GM18868 (cell line): Measurements from ENCODE around the gene EPB41.
"Not testable (repeated sequence)": the region's sequence is repeated elsewhere in the genome, so short reads cannot be mapped to it uniquely, and the experiment has no call there.

Source experiments
- ATAC-seq: cut with Tn5 transposase; IDR thresholded peaks from one replicate; pipeline ENCODE4 v1.9.1; 2021; ENCODE audit warnings: mild to moderate bottlenecking, moderate library complexity; ENCODE audit not compliant: unreplicated experiment

EPB41 gene

DNA sequence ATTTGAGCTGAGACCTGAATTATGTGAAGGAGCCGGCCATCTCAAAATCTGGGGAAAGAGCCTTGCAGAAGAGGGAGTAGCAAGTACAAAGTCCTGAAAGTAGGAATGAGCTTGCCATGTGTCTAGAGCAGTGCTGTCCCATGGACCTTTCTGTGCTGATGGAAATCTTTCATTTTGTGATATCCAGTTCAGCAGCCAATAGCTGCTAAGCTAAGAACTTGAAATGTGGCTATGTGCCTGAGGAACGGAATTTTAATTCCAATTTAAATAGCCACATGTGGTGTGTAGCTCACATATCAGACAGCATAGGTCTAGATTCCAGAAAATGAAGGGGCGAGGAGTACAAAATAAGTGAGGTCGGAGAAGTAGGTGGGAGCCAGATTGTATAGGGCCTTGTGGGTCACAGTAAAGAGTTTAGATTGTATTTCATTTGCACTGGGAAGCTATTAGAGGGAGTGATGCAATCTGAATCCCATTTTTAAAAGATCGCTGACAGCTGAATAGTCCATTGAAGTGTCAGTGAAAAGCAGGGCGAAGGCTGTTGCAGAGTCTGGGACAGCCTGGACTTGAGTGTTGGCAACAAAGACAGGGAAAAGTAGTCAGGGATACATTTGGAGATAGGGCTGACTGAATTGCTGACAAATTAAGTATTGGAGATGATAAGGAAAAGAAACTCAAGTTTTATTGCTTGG lies 129.1 kb downstream of the EPB41 start:
- ATAC-seq = no peak

DNA sequence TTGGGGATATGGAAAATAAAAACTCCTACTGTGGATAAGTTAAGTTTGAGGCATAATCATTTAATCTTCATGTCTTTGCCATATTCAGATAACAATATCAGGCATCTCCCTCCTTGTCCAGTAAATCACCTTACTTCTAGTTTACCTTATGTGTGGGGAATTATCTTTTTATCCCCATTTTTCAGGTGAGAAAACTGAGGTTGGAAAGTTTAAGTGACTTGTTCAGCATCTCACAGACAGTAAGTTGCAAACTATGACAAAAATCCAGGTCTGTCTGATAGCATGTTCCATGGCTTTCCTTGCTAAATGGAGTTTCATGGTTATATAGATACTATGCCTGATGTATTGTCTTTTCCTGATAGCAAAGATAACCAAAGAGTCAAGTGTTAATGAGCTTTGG lies 129.6 kb downstream of the EPB41 start:
- ATAC-seq = no peak

DNA sequence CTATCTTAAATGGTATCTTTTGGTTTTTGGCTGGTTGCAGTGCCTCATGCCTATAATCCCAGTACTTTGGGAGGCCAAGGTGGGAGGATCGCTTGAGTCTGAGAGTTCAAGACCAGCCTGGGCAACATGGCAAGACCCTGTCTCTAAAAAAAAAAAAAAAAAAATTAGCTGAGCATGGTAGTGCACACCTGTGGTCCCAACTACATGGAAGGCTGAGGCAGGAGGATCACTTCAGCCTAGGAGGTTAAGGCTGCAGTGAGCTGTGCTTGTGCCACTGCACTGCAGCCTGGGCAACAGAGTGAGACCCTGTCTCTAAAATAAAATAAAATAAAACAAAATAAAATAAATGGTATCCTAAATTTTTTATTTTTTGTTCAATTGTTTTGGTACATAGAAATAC lies 131.3 kb downstream of the EPB41 start:
- ATAC-seq = not testable (repeated sequence)

DNA sequence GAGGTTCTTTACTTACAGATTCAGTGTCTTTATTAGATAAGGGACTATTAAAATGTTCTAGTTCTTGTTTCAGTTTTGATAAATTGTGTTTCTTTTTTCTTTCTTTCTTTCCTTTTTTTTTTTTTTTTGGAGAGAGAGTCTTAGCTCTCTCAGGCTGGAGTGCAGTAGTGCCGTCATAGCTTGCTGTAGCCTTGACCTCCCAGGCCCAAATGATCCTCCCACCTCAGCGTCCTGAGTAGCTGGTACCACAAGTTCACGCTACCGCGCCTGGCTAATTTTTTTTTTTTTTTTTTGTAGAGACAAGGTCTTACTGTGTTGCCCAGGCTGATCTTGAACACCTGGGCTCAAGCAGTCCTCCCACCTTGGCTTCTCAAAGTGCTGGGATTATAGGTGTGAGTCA lies 132.8 kb downstream of the EPB41 start:
- no peak for ATAC-seq

DNA sequence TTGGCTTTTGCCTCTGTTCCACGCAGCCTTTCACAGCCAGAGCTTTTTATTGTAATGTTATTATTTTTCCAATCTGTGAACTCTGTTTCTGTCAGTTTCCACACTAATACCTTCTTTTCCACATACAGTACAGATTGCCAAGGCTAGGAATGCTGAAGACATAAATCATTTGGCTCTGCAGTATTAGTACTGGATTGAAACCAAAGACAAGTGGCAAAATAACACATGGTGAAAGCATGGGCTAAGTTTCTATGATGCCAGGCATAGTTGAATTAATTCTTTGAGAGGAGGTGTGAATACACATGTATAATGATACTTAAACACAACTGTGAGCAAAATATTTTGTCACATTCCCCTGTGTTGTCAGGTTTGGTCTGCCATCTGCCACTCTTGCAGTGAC lies 135.8 kb downstream of the EPB41 start:
- ATAC-seq = no peak

DNA sequence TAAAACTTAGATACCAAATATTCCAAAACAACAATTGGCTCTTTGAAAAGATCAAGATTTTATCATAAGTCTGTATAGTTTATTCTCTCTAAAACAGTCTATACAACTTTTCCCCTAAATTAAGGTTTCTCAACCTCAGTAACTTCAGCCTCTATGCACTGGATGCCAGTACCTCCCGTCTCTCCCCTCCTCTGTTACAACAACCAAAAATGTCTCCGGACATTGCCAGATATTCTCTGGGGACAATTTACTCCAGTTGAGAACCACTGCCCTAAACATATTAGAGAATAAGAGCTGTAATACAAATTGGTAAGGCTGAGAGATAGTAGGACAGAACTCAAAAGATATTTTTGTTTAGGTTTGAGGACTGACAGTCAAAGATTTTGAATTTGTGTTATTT lies 137.7 kb downstream of the EPB41 start:
- no peak for ATAC-seq

DNA sequence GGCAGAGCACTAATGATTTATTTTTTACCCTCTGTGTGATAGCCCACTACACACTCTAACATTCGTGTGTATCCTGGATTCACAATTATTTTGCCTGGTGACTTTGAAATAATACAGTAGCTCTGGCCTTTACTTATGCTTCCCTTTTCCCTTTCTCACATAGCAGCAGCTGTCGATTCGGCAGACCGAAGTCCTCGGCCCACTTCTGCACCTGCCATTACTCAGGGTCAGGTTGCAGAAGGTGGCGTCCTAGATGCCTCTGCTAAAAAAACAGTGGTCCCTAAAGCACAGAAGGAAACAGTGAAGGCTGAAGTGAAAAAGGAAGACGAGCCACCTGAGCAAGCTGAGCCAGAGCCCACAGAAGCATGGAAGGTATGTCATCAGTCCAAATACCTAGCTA lies 138.6 kb downstream of the EPB41 start:
- ATAC-seq = no peak

DNA sequence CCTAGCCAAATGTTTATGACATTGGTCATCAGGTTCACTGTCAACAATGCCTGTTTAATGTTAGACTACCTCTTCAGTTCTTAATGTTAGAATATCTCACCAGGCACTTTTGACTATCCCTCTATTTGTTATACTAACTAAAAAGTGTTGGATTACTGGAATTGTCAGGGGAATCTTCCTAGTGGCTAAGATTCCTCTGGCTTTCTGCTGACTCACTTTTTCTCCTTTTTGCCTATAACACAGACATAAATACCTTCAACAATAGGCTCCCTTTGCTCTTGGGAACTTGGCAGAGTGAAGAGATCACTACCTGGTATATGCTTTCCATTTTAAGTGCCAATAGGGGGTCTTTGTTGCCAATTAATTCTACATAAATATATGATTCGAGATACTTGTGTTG lies 140.8 kb downstream of the EPB41 start:
- ATAC-seq = no peak

DNA sequence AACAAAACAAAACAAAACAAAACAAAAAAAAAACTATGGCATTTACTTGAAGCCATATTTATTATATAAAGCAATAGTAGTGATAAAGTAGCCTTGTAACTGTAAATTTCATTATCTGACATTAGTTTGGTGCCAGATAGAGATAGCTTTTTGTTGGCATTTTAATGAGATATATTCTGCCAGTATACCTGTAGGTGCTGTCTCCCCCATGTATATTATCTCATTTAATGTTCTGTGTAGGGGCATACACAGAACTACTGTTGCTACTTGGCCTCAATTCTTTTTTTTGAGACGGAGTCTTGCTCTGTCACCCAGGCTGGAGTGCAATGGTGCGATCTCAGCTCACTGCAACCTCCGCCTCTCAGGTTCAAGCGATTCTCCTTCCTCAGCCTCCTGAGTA lies 141.9 kb downstream of the EPB41 start:
- no peak for ATAC-seq

DNA sequence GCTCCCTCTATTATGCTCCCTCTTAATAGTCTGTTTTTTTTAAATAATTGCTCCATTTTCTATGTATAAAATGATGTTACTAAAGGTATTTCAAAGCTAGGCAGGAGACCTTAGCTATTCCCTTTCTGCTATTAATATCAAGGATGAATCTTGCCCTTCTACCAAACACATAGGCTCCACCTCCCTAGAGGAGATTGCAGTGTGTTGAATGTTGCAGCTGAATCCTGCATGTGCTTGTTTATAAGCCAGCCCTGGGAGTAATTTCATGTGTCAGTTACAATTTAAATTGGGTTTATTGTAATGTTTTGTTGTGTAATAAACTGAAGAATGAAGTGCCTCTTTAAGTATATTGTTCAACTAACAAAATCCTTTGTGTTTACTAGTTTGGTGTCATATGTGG lies 143.3 kb downstream of the EPB41 start:
- ATAC-seq = no peak

DNA sequence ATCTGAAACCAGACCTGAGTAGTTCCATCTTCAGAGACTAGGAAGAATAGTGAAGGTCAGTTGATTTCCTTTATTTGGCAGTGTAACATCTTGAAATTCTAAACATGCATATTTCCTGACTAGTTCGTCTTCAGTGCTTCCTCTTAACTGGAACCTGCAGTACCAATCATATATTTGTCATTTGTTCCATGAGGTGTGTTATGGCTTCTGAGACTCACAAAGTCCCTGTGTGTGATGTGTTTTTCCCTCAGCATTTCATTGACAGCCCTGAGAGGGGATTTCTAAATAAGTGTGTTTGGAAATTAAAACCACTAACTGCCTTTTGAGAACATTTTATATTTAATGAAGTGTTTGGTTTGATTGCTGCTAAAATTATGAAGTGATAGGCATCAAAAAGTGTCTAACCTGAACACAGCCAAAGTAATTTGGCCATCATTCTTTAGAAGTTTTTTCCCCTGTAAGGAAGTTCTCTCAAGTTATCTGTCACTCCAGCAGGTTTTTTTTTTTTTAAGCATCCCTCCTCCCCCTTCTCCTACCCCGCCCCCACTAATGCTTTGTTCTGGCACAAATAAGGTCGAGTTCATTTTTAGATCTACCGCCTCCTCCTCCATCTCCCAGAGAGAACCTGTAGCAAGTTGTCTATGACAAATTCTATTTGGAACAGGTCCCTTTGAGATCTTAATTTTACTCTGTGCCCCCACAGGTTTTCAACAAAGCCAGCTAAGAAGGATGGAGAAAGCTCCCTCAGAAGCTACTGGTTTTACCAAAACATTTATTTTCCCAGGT lies 148.0 kb downstream of the EPB41 start:
- no peak for ATAC-seq

DNA sequence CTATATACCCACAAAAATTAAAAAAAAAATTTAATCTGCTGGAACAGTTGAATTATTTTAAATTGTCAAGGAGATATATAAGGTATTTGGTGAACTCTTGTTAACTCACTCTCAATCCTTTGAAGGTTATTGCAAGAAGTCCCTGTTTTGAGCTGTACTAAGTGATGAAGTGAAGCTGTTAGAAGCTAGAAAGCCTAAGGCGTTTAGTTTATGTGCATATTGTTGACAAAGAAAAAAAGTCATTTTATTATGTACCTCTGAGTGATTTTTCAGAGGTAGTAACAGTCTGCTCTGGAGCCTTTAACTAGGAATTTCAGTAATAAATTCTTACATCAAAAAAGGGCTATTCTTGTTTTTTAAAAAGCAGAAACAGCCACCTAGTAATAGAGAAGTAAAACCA lies 149.7 kb downstream of the EPB41 start:
- ATAC-seq = no peak

DNA sequence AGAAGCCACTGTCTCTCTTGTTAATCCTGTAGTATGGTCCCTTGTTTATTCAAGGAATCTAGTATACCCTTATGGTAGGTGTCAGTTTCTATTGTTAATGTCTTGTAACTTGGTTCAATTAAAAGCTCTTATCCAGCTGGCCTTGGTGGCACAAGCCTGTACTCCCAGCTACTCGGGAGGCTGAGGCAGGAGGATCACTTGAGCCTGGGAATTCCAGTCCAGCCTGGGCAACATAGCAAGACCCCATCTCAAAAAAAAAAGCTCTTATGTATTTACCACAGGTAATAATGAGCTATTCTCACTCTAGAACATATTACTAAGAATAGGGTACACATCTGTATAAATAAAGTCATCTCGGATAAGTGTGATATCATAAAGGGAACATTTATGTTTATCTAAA lies 162.8 kb downstream of the EPB41 start:
- ATAC-seq = no peak

DNA sequence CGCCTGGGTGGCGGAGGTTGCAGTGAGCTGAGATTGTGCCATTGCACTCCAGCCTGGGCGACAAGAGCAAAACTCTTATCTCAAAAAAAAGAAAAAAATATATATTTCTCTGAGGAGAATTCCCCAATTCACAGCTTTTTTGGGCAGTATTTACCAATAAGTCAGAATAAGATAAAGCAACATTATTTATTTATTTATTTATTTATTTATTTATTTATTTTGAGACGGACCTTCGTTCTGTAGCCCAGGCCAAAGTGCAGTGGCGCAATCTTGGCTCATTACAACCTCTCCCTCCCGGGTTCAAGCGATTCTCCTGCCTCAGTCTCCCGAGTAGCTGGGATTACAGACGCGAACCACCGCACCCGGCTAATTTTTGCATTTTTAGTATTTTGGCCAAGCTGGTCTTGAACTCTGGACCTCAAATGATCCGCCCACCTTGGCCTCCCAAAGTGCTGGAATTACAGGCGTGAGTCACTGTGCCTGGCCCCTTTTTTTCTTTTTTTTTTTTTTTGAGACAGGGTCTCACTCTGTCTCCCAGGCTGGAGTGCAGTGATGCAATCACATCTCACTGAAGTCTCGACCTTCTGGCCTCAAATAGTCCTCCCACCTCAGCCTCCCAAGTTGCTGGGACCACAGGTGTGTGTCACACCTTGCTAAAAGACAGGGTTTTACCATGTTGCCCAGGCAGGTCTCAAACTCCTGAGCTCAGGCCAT lies 165.7 kb downstream of the EPB41 start:
- not testable (repeated sequence) for ATAC-seq

DNA sequence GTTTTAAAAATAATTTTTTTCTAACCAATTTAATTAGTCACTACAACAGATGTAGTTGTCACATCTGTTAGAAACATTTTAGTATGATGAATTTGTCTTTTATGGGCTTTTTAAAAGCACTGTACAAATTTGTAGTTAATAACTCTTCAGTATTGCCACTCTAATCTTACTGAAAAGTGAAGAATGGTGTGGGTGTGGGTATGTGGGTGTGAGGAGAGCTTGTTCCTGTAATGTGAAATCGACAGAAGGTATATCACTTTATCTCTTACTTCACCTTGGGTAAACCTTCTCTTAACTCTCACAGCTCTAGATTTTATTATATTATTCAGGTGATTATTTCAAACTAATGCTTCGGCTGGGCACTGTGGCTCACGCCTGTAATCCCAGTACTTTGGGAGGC lies 166.8 kb downstream of the EPB41 start:
- ATAC-seq = no peak

DNA sequence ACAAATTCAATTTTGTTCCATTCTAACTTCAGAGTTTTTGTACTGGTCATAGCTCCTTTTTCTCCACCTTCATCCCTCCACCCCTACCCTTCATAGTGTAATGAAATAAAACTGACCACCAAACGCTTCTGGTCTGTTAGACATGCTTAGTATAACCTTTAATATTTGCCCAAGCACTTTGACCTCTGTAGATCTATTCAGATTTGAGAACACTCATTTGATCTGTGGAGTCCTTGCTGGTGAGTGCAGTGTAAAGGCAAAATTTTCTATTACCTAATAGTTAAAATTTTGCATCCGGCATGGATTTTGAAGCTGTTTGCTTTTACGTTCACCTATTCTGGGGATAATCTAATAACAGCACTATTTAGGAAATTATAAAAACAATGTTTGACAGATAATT lies 168.2 kb downstream of the EPB41 start:
- ATAC-seq = no peak

DNA sequence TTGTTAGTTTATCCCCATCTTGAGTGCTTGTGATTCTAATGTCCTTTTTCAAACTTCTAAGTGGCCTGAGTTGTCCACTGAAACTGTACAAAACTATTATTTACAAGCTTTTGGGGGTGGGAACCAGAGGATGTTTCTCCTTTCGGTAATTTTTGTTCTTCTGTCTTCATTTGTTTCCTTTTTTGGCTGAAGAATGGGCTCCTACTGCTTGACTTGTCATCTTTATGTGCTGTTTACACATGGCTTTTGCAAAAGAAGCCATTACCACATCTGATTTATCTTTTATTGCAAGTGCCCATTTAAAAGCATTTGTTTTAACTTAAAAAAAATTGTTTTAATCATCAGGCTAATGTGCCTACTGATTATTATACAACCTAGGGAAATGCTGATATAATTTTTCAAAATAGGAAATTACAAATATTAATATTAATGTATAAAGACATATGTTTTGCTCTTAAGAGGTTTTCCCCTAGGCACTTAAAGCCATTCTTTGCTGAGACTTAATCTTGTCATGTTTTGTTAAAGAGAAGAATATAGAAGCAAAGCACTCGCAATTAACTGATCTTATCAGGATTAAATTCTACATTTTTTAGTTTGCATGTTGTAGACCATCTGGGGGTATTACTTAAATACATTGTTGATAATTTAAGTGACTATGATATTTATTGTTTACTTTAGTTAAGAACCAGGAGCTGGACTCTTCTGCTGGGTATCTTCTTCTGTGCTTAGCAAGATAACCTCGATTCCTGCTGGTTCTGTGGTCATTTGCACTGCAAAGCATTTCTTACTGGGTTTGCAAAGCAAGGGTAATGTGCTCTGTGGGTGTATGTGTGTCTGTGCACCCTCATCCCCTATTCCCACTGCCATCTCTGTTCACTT lies 169.2 kb downstream of the EPB41 start:
- ATAC-seq = no peak

DNA sequence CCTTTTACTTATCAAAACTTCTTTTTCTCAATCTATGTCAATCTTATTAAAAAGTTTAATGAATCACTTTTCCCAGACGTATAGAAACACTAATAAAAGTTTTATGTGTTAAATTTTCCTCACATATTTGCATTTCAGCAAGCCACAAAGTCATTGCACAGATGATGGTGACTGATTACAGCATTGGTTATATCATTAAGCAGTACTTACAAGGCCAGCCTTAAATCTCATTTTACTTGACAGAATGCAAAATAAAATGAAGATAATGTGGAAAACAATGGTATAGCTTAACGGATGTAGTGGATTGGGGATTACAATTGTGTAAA lies 169.8 kb downstream of the EPB41 start:
- ATAC-seq = no peak

DNA sequence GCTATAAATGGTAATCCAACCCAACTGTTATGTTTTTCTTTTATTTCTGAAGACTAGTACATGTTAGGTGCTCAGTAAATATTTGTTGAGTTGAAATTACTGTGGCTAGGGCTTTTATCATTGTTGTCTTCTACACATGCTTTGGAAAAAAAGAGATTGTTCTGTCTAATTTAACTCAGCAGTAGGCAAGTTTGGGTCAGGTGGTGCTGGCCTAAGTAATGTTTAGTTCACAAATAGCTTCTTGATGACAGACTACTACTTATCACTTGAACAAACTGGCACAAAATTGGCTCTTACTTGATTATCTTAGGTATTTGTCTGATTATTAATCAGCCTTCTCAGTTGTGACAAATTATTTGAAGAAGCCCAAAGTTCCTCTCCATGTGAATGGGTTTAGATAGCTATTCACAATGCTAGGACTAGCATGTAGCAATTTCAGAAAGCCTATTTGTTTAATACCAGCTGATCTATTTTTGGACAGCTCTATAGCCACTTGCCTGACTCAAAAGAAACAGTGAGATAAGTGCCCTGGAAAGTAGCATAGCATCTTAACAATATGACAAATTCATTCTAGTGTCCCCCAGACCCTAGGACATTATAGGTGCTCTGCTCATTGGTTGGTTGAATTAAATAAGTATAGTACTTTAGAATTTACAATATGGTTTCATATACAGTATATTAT lies 176.7 kb downstream of the EPB41 start:
- ATAC-seq = no peak

DNA sequence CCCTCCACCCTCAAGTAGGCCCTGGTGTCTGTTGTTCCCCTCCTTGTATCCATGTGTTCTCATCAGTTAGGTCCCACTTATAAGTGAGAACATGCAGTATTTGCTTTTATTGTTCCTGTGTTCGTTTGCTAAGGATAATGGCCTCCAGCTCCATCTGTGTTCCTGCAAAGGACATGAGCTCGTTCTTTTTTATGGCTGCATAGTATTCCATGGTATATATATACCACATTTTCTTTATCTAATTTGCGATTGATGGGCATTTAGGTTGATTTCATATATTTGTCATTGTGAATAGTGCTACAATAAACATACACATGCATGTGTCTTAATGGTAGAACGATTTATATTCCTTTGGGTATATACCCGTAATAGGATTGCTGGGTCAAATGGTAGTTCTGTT lies 178.3 kb downstream of the EPB41 start:
- not testable (repeated sequence) for ATAC-seq

DNA sequence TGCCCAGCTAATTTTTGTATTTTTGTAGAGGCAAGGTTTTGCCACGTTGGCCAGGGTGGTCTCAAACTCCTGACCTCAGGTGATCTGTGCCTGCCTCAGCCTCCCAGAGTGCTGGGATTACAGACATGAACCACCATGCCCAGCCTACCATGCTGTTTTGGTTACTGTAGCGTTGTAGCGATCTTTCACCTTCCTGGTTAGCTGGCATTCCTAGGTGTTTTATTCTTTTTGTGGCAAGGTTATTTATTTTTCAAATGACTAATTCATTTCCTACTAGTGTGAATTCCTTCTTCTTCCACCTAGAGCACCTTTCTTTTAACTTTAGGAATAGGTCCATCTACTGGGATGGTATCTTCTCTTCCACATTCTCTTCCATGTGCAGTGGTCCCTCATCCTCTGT lies 180.1 kb downstream of the EPB41 start:
- no peak for ATAC-seq
